ENCODE measurements around the gene PUSL1.
A peak's percentile ranks its signal among the peaks of the same experiment; 100 is the strongest.
"Not testable (repeated sequence)": the region's sequence is repeated elsewhere in the genome, so short reads cannot be mapped to it uniquely, and the experiment has no call there.

Gene PUSL1

DNA sequence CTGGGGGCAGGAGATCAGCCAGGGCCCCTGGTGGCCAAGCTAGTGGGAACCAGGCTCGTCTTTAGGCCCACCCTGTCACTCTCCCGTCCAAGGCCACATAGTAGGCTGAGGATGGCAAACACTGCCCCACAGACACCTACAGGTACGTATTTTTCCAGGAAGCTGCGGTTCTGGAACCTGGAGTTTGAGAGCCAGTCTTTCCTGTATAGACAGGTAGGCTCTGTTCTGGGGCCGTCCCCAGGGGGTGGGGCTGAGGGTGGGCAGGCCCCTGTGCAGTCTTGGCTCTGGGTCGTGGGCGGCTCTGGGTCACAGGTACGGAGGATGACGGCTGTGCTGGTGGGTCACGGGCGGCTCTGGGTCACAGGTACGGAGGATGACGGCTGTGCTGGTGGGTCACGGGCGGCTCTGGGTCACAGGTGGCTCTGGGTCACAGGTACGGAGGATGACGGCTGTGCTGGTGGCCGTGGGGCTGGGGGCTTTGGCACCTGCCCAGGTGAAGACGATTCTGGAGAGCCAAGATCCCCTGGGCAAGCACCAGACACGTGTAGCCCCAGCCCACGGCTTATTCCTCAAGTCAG is 2.2 kb downstream of the PUSL1 start:
- no peak for DNase-seq (ENCODE audit: low spot score)

GRCh38 chr1:1311107-1312104 is 3.0 kb downstream of the PUSL1 start:
- DNase-seq (ENCODE audit: low spot score), result no peak

GRCh38 chr1:1312450-1313314 is 4.3 kb downstream of the PUSL1 start:
- no peak for DNase-seq (ENCODE audit: low spot score)

GRCh38 chr1:1313500-1314236 is 5.3 kb downstream of the PUSL1 start:
- no peak for DNase-seq (ENCODE audit: low spot score)

GRCh38 chr1:1314237-1314586 is 5.8 kb downstream of the PUSL1 start:
- DNase-seq (ENCODE audit: low spot score), result no peak

DNA sequence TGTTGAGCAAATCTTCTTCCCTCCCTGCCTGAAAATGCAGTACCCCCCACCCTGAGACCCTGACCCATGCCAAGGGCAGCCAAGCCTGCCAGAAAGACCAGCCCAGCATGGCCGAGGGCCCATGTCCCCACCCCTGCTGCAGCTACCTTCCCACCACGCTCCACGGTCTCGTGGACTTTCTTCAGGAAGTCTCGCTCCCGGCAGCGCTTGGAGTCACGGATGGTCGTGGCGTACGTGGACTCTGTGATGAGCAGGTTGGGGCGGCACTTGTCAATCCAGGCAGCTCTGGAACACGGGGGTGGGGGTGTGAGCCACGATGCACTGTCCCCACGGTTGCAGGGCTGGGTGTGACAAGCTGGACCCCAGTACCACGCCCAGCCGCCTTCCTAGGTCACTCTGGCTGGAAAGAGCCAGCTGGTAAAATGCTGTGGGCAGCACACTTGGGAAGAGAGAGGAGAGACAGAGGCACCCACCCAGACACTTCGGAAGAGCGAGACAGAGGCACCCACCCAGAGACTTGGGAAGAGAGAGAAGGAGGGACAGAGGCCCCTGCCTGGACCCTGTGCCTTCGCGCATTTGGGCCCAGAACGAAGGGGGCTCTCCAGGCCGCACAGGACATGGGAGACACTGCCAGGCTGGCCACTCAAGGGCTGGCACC is 6.4 kb downstream of the PUSL1 start:
- DNase-seq (ENCODE audit: low spot score), result no peak

GRCh38 chr1:1315435-1315954 is 7.1 kb downstream of the PUSL1 start:
- no peak for DNase-seq (ENCODE audit: low spot score)

GRCh38 chr1:1316199-1316598 is 7.8 kb downstream of the PUSL1 start:
- not testable (repeated sequence) for DNase-seq (ENCODE audit: low spot score)

DNA sequence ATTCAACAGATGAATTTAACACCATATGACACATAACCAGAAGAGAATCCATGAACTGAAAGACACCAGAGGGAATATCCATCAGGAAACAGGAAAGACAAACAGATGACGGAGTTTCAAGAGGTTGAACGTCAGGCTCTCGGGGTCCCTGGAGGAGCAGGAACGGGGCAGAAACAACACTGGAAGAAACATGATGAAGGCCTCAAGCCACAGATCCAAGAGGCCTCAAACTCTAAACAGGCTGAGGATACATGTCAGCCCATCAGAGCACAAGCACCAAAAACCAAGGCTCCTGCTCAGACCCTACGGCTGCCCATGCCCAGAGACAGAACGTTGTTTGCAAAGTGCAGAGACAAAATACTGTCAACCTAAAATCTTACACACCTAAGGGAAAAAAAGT is 9.0 kb downstream of the PUSL1 start:
- DNase-seq (ENCODE audit: low spot score), result no peak

GRCh38 chr1:1318131-1318652 is 9.8 kb downstream of the PUSL1 start:
- DNase-seq (ENCODE audit: low spot score), result peak; percentile 68

DNA sequence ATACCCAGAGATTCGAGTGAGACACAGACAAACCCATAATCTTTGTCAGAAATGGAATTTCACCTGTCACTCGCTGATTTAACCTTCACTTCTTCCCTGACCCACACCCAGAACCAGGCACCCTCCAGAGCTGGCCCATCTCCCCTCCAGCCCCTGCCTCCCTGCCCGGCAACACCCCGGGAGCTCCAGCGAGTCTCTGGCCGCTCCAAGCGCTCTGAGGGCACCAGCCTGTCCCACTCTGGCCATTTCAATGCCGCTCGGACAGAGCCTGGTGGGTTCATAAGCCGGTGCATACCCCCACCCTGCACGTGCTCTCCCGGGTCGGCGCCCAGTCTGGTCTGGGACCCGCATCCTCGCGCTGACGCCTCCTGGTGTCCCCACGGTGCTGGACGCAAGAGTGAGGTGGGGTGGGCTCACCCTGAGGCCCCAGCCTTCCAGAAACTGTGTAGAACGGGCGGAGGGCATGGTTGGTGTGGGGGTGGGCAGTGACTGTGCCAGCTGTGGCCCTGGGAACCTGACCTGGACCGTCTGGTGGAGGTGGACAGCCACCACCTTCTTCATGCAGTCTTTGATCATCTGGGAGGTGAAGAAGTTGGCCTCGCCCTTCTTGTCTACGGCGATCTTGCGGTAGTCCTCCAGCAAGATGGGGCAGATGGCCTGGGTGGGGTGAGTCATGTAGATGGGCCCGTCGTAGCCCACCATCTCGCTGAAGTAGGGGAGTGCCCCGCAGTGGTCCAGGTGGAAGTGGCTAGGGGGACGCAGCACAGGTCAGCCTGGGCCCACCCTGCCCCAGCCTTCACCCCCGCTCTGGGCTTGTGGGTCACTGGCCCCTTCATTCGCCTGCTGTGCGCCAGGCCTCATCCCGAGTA is 10.6 kb downstream of the PUSL1 start:
- no peak for DNase-seq (ENCODE audit: low spot score)

DNA sequence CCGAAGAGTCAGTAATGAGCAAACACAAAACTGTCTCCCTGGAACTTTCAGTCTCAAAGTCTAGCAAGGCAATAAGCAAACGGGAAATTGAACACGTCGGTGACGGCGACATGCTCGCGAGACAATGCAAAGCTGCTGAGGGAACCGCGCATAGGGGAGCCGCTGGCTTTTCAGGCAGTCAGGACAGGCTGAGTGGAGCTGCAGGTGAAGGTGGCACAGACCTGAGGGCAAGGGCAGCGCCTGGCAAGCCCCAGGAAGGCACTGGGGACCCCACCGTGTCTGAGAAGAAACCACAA is 11.2 kb downstream of the PUSL1 start:
- no peak for DNase-seq (ENCODE audit: low spot score)

DNA sequence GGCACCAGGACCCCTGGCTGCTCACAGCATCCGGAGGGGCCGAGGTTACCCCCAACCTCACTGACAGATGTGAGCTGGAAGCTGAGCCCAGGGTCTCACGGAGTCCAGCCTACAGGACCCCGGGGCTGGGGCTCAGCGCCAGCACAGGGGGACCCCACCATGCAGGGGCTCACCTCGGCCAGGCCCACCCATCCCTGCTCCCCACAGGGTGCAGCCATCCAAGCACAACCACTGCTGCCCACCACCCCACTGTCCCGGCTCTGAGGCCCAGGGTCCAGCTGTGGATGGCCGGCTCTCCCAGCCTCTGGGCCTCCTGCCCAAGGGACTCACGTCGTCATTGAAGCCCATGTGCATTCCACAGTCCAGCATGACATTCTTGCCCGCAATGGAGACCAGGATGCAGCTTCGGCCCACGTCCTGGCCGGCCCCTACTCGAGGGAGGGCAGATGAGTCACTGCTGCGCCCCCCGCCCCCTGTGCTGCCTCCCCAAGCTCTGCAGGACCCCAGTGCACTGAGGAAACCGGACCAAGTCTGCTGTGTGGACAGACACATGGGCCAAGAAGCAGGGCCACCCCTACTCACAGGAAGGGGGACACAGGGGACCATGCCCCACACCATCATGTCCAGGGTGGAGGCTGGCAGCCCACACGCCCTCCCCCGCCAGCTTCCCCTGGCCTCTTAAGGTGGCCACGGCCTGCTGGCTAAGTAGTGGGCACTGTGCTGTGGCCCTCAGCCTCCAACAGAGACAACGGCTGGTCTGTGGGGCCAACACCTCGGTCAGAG is 12.5 kb downstream of the PUSL1 start:
- no peak for DNase-seq (ENCODE audit: low spot score)

- DNase-seq (ENCODE audit: low spot score), result no peak
Measured at GRCh38 chr1:1321477-1321876, 13.1 kb downstream of the PUSL1 start.

- DNase-seq (ENCODE audit: low spot score), result no peak
Measured at GRCh38 chr1:1322418-1322817, 14.0 kb downstream of the PUSL1 start.

DNA sequence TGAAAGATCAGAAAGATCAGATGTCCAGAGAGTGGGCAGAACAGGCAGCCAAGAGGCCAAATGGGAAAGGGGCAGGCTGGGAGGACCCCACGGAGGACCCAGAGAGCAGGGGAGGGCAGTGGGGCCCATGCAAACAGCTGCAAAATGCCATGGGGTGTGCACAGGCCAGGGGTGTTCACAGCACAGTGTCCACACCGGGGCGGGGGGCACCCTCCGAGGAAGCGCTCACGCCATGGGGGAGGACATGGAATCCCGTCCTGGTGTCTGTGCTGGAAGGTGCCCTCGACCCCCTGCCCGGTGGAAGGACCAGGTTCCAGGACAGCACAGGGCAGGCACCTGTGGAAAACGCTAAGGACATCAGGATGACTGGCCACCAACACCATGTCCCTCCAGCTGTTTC is 14.6 kb downstream of the PUSL1 start:
- DNase-seq (ENCODE audit: low spot score), result no peak

DNA sequence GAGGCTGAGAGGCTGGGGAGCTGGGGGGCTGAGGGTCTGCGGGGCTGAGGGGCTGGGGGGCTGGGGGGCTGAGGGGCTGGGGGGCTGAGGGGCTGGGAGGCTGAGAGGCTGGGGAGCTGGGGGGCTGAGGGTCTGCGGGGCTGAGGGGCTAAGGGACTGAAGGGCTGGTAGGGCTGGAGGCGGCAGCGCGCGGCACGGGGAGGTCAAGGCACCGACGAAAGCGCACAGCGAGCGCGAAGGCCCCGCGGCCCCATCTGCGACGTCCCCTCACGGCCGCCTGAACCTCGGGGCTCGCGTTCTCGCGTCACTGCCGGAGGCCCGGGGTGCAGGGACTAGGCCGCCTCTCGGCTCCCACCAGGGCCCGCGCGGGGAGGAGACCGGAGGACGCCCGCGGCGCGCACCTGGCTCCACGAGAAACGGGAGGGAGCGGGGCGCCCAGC is 15.7 kb downstream of the PUSL1 start:
- DNase-seq (ENCODE audit: low spot score), result no peak

- peak; percentile 99 for DNase-seq (ENCODE audit: low spot score)
Measured at GRCh38 chr1:1324524-1325287, 16.3 kb downstream of the PUSL1 start, which contains the start of the genes CPTP and INTS11. Gene CPTP, plus strand, starts transcription at chr1:1324802. Its CDS starts 2,109 bp downstream, at chr1:1326911. Gene INTS11, minus strand, starts transcription at chr1:1324660. Its CDS starts 52 bp downstream, at chr1:1324608.

Measured in GM03348 (cell line).